Activated B cell treated with CpG ODN at 0.5 μM for 24 hours (primary cell): ENCODE data around the gene S100A11. TPM values are rescaled to one million over a fixed set of nuclear protein-coding genes. Genes with fewer than 3 reads are reported as not detected.
A peak's percentile ranks its signal among the peaks of the same experiment; 100 is the strongest.

Experiments
- ATAC-seq: fragments of 200-7000 bp; cut with Tn5 transposase; one replicate; pipeline ENCODE4 v1.10.0; 2021; ENCODE audit warnings: low read depth, mild to moderate bottlenecking, moderate library complexity
- CTCF ChIA-PET: fragments of 350-600 bp; sonication (Branson Sonifier 250); formaldehyde crosslinking; loops from one replicate; lab custom pipeline; 2021; ENCODE audit warnings: antibody characterized with exemption; lab: Charles Lee
- POLR2A ChIA-PET: fragments of 350-600 bp; sonication (Branson Sonifier 250); formaldehyde crosslinking; loops from one replicate; lab custom pipeline; 2021; ENCODE audit warnings: antibody characterized with exemption; lab: Charles Lee
- DNase-seq: peaks from one replicate; pipeline ENCODE4 v3.0.0; 2022
- H3K27ac Mint-ChIP-seq: one replicate; pipeline ENCODE4 v1.8.0; 2020; ENCODE audit warnings: mixed read lengths
- H3K27me3 Mint-ChIP-seq: one replicate; pipeline ENCODE4 v1.8.0; 2021; ENCODE audit warnings: mixed read lengths
- H3K36me3 Mint-ChIP-seq: one replicate; pipeline ENCODE4 v1.8.0; 2021; ENCODE audit warnings: low read depth, mixed read lengths
- H3K4me1 Mint-ChIP-seq: one replicate; pipeline ENCODE4 v1.8.0; 2021; ENCODE audit warnings: mixed read lengths
- H3K4me3 Mint-ChIP-seq: one replicate; pipeline ENCODE4 v1.8.0; 2020; ENCODE audit warnings: mild to moderate bottlenecking, mixed read lengths
- H3K9me3 Mint-ChIP-seq: one replicate; pipeline ENCODE4 v1.8.0; 2020; ENCODE audit warnings: mixed read lengths
- CTCF ChIP-seq: fragments of 200-600 bp; IDR thresholded peaks from one replicate; pipeline ENCODE4 v1.8.0; 2022; ENCODE audit warnings: antibody characterized with exemption, mild to moderate bottlenecking
- intact Hi-C: fragments of 100-400 bp; cut with micrococcal nuclease; formaldehyde crosslinking; loops from one replicate; pipeline ENCODE4 v1.15.1; 2024
- total RNA-seq: library from RNA; stranded (reverse); gene quantifications from 2 replicates; pipeline ENCODE4 v1.2.3, GENCODE V29; 2022

The S100A11 gene
- total RNA-seq, 1 donor from 2014 or later, result 65.6 TPM

GRCh38 chr1:152001631-152002584 is 34.9 kb downstream of the S100A11 start:
- Mint-ChIP-seq H3K4me1 (no peaks in the 10 kb centered on the region), H3K4me3 (no peak overlapping the region), H3K27me3 (peaks cover 22% of the 10 kb centered on the region), H3K36me3 (no peaks in the 10 kb centered on the region), H3K9me3 (no peaks in the 10 kb centered on the region), H3K27ac (no peak overlapping the region)
- ATAC-seq (peak; percentile 85), DNase-seq (peak; percentile 51)
- POLR2A ChIA-PET, result interaction anchor here (1.2 to 1.4 kb wide), 3 partner anchors 34 to 93 kb away, joined by 4 read pairs; partner anchors contain the start of gene THEM4
- intact Hi-C loops, result loop anchor here (1.0 kb wide), 3 partner anchors 34 to 113 kb away; no protein-coding TSS in a partner anchor
- CTCF ChIA-PET, result interaction anchor here (0.6 to 14.4 kb wide), 31 partner anchors 10 to 457 kb away, joined by 3 to 204 read pairs (median 5); partner anchors contain the start of genes C2CD4D and THEM4
- TF ChIP-seq CTCF, result peak; percentile 95

- DNase-seq (no peak), ATAC-seq (no peak)
- POLR2A ChIA-PET, result interaction anchor here (1.3 to 1.4 kb wide), 2 partner anchors 33 to 67 kb away, joined by 4 read pairs; no protein-coding TSS in a partner anchor
- Mint-ChIP-seq H3K27ac (no peak overlapping the region), H3K36me3 (no peaks in the 10 kb centered on the region), H3K4me1 (no peaks in the 10 kb centered on the region), H3K9me3 (no peaks in the 10 kb centered on the region), H3K27me3 (peaks cover 20% of the 10 kb centered on the region), H3K4me3 (no peak overlapping the region)
- CTCF ChIA-PET, result interaction anchor here (0.6 to 14.4 kb wide), 28 partner anchors 13 to 458 kb away, joined by 3 to 204 read pairs (median 6); partner anchors contain the start of genes C2CD4D and THEM4
- TF ChIP-seq CTCF, result no peak
- intact Hi-C loops, result loop anchor here (1.0 kb wide), 3 partner anchors 33 to 112 kb away; no protein-coding TSS in a partner anchor
Measured at GRCh38 chr1:152000964-152001630, 35.7 kb downstream of the S100A11 start.

- Mint-ChIP-seq H3K36me3 (no peaks in the 10 kb centered on the region), H3K4me1 (peaks cover 9% of the 10 kb centered on the region), H3K27ac (no peak overlapping the region), H3K9me3 (no peaks in the 10 kb centered on the region), H3K27me3 (peaks cover 16% of the 10 kb centered on the region), H3K4me3 (no peak overlapping the region)
- ATAC-seq, result no peak
- intact Hi-C loops, result loop anchor here (5.0 to 10.0 kb wide), 2 partner anchors 556 to 804 kb away; partner anchors contain the start of genes PIP5K1A and VPS72
- POLR2A ChIA-PET, result interaction anchor here (0.6 kb wide), 1 partner anchor 97 kb away, joined by 3 read pairs; no protein-coding TSS in a partner anchor
- no peak for TF ChIP-seq CTCF
- CTCF ChIA-PET, result interaction anchor here (1.0 to 14.4 kb wide), 8 partner anchors 11 to 110 kb away, joined by 3 to 204 read pairs (median 6); no protein-coding TSS in a partner anchor
- DNase-seq, result no peak
Measured at GRCh38 chr1:151998611-151999362, 38.0 kb downstream of the S100A11 start.

- CTCF ChIA-PET, result interaction anchor here (1.1 to 14.4 kb wide), 4 partner anchors 29 to 109 kb away, joined by 5 to 204 read pairs (median 78); partner anchors contain the start of gene THEM4
- peaks cover 20% of the 10 kb centered on the region for H3K4me1 Mint-ChIP-seq
- no peaks in the 10 kb centered on the region for H3K9me3 Mint-ChIP-seq
Measured at GRCh38 chr1:151997284-151997570, 39.6 kb downstream of the S100A11 start.

More at GRCh38 chr1:151997284-151997570, 39.6 kb downstream of the S100A11 start:
- Mint-ChIP-seq H3K4me3 (no peak overlapping the region), H3K27ac (no peak overlapping the region), H3K27me3 (peaks cover 15% of the 10 kb centered on the region), H3K36me3 (peaks cover 1% of the 10 kb centered on the region)
- DNase-seq (no peak), ATAC-seq (no peak)
- POLR2A ChIA-PET, result interaction anchor here (0.6 to 0.7 kb wide), 3 partner anchors 16 to 1968 kb away, joined by 3 to 5 read pairs (median 4); no protein-coding TSS in a partner anchor
- TF ChIP-seq CTCF, result no peak
- intact Hi-C loops, result loop anchor here (1.0 to 10.0 kb wide), 7 partner anchors 29 to 802 kb away; partner anchors contain the start of genes C2CD4D, PIP5K1A, TDRKH and VPS72
